PFSK-1 (cell line): ENCODE measurements around the gene LCAT.

ENCODE experiments used
- FOXP2 ChIP-seq: optimal IDR thresholded peaks from 2 replicates; pipeline ENCODE3; 2011; ENCODE audit warnings: borderline replicate concordance, control low read depth, inconsistent platforms; ENCODE audit not compliant: insufficient read depth; ENCODE audit errors: extremely low read length, extremely low read depth
- POLR2AphosphoS5 ChIP-seq: IDR thresholded peaks from 2 replicates; pipeline ENCODE4 v1.6.1; 2012; ENCODE audit warnings: low read depth, mild to moderate bottlenecking, control low read depth, low read length, moderate library complexity
- SIN3A ChIP-seq: IDR thresholded peaks from 2 replicates; pipeline ENCODE4 v1.6.1; 2012; ENCODE audit warnings: mild to moderate bottlenecking, low read length, moderate library complexity, borderline replicate concordance; ENCODE audit not compliant: insufficient read depth
- TAF1 ChIP-seq: IDR thresholded peaks from 2 replicates; pipeline ENCODE4 v1.6.1; 2012; ENCODE audit warnings: low read length, control low read depth, borderline replicate concordance; ENCODE audit not compliant: insufficient read depth
- TF ChIP-seq, protein P1 (sequence below), 2 experiments: IDR thresholded peaks; 2 replicates each; pipeline versions ENCODE4 v1.6.1 to v1.8.0; 2011 to 2012; ENCODE audit warnings: low read depth in 2 of 2, low read length in 2 of 2, control low read depth in 1 of 2, inconsistent platforms in 1 of 2, mild to moderate bottlenecking in 1 of 2, moderate library complexity in 1 of 2; ENCODE audit not compliant: insufficient read depth in 1 of 2

LCAT gene

DNA sequence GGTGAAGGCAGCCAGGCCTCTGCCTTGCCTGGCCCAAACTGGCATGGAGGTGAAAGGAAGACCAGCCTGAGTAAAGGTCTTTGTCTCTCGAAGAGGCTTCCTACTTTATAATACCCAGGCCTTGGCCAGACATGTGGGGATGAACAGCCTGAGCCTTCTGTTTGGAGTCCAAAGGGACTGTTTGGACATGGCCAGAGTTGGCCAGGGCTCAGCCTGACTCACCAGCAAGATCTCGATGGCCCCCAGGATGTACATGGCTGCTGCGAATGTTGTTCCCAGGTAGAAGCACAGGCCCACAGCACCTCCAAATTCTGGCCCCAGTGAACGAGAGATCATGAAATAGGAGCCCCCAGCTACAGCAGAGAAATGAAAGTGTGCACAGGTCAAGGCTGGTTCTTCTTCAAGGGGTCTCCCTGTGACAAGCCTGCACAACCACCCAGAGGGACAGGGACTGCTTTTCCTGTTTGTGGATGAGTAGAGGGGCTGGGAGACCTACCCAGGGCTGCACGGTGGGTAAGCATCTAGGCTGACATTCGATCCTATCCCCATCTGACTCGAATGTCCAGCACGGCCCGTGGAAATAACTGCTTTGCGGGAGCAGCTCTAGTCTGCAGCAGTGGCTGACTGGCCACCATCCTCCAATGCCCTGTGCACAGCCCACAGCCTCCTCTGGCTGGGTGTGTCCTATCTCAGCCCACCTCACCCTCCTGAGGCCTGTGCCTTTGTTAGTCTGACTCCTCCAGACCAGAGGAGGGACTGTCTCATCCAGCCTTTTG, 10.7 kb upstream of the LCAT start:
- TF ChIP-seq TAF1: no peak
- no peak for TF ChIP-seq FOXP2

DNA sequence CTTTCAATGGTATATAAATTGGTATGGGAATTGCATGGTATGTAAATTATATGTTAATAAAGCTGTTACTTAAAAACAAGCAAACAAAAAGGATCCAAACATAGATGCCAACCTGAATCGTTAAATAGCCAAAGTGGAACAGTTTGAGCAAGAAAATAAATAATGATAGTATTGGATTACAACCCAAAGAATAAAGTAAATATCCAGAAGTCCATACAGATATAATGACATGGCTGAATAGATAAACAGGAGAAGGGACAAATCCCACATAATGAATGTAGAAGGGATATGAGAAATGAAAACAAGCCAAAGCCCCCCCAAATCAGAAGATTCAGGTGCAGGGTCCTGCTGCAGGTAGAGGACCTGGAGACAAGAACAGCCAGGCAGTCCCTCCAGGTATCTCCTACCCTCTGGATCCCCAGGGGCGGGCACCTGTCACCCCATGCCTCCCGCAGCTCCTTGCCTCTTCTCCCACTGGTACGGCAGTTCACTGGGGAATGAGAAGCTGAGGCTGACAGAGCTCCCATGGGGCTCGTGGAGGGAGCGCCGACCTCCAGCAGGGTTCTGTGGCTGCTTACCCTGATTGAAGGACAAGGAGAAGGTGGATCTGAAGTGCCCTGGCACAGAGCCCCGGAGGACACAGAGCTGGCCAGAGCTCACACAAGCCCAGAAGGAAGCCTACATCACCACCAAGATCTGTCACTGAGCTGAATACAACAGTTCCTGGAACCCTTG, 9.9 kb upstream of the LCAT start:
- no peak for TF ChIP-seq SIN3A
- no peak for TF ChIP-seq TAF1
- TF ChIP-seq, protein P1, sequence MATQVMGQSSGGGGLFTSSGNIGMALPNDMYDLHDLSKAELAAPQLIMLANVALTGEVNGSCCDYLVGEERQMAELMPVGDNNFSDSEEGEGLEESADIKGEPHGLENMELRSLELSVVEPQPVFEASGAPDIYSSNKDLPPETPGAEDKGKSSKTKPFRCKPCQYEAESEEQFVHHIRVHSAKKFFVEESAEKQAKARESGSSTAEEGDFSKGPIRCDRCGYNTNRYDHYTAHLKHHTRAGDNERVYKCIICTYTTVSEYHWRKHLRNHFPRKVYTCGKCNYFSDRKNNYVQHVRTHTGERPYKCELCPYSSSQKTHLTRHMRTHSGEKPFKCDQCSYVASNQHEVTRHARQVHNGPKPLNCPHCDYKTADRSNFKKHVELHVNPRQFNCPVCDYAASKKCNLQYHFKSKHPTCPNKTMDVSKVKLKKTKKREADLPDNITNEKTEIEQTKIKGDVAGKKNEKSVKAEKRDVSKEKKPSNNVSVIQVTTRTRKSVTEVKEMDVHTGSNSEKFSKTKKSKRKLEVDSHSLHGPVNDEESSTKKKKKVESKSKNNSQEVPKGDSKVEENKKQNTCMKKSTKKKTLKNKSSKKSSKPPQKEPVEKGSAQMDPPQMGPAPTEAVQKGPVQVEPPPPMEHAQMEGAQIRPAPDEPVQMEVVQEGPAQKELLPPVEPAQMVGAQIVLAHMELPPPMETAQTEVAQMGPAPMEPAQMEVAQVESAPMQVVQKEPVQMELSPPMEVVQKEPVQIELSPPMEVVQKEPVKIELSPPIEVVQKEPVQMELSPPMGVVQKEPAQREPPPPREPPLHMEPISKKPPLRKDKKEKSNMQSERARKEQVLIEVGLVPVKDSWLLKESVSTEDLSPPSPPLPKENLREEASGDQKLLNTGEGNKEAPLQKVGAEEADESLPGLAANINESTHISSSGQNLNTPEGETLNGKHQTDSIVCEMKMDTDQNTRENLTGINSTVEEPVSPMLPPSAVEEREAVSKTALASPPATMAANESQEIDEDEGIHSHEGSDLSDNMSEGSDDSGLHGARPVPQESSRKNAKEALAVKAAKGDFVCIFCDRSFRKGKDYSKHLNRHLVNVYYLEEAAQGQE (IDR thresholded peaks at IDR 0.05; ENCODE audit: insufficient read depth in 1 of 2, low read depth in 2 of 2, low read length in 2 of 2): no peak
- no peak for TF ChIP-seq FOXP2
- no peak for TF ChIP-seq POLR2AphosphoS5

DNA sequence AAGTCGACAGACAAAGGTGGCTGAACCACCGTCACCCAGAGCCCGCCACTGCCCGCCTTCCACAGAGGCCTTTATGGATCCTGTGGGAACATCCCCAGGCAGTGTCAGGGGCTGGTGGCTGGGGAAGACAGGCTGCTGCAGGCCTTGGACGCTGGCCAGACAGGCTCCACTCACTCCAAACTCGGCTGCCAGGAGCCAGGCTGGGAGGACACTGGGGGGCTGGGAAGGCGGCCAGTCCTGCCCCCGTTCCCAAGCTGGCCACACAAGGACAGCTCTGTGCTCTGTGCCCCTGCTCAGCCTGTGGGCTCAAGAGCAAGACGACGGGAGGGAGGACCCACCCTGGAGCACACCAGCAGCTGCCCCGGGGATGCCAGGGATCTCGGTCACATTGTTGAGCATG, 7.6 kb upstream of the LCAT start:
- TF ChIP-seq FOXP2 (no peak), POLR2AphosphoS5 (no peak), SIN3A (no peak), TAF1 (no peak)
- TF ChIP-seq, protein P1 (IDR thresholded peaks at IDR 0.05; ENCODE audit: insufficient read depth in 1 of 2, low read depth in 2 of 2, low read length in 2 of 2): no peak

- TF ChIP-seq POLR2AphosphoS5: no peak
- TF ChIP-seq, protein P1 (IDR thresholded peaks at IDR 0.05; ENCODE audit: insufficient read depth in 1 of 2, low read depth in 2 of 2, low read length in 2 of 2): no peak
- TF ChIP-seq FOXP2: no peak
- no peak for TF ChIP-seq SIN3A
- TF ChIP-seq TAF1: no peak
Observed at GRCh38 chr16:67950335-67950843, 6.5 kb upstream of the LCAT start.

DNA sequence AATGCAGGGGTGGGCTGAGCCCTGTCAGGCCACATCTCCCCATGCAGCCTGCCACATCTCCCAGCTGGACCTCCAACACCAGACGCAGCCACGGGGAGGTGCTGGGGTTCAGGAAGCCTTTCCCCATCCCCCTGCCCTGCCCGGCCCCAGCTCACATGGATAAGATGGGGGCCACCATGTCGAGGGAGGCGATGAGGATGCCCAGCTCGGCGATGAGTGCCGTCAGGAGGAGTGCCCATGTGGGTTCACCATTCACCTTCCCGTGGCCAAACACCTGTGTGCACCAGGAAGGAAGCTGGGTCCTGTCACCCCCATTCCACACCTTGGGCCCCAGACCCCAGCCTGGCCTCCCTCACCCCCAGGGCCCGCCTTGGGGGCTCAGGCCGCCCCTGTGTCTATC, 5.7 kb upstream of the LCAT start:
- no peak for TF ChIP-seq POLR2AphosphoS5
- TF ChIP-seq SIN3A: no peak
- TF ChIP-seq, protein P1 (IDR thresholded peaks at IDR 0.05; ENCODE audit: insufficient read depth in 1 of 2, low read depth in 2 of 2, low read length in 2 of 2): no peak
- TF ChIP-seq FOXP2: no peak
- no peak for TF ChIP-seq TAF1
